ENCODE results near the gene SORL1.

SORL1 gene

DNA sequence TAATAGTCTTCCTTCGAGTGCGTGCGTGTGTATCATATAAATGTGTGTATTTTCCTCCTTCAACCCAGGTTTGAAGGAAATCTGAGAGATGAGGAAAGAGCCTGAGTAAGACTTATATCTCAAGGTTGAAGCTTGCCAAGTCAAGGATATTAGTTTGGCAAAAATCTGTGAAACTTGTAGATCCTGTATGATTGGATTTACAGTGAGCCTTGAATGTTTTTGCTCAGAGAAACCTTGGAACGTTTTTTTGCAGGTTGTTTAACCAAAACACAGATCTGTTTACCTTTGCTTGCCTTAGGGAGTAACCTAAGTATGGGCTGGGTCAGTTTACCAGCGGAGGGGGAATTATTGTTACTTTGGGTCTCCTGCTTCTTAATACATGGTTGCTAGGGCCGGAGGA is 36.5 kb downstream of the SORL1 start:
- Histone ChIP-seq H3K4me3 (ENCODE audit: low read length, poor library complexity, severe bottlenecking) (no peak overlapping the region), H3K36me3 (ENCODE audit: insufficient read depth, low read length) (peaks cover 78% of the 10 kb centered on the region; the same call in 1 of the 2 replicates), H3K79me2 (ENCODE audit: insufficient read depth, low read length) (peaks cover 45% of the 10 kb centered on the region)

DNA sequence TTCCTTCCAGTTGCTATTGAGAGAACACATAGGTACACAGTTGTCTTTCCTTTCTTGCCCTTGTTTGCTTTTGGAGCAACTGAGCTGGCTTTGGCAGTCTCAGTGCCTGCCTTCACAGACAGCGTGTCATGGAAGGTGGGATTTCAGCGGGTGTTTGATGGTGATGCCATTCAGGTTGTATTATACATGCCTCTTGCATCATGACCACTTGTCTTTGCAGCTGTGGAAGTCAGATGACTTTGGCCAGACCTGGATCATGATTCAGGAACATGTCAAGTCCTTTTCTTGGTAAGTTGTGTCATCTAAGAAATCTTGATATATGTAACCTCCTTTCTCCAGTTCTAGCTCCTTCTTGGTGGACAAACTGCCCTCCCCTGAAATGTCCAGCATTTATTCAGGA is 37.7 kb downstream of the SORL1 start:
- Histone ChIP-seq H3K9ac (ENCODE audit: low read depth, low read length, poor library complexity, severe bottlenecking) (no peak overlapping the region), H3K36me3 (ENCODE audit: insufficient read depth, low read length) (peaks cover 81% of the 10 kb centered on the region; the same call in 1 of the 2 replicates), H3K4me2 (ENCODE audit: low read depth, low read length, poor library complexity, severe bottlenecking) (no peak overlapping the region), H3K79me2 (ENCODE audit: insufficient read depth, low read length) (peaks cover 34% of the 10 kb centered on the region), H4K20me1 (ENCODE audit: insufficient read depth, low read length, poor library complexity, severe bottlenecking) (no peaks in the 10 kb centered on the region), H3F3A (ENCODE audit: low read depth) (no peaks in the 10 kb centered on the region), H2AFZ (ENCODE audit: low read length) (no peak overlapping the region), H3K9me3 (ENCODE audit: insufficient read depth, low read depth, low read length) (no peaks in the 10 kb centered on the region), H3K4me1 (ENCODE audit: insufficient read depth, low read length, poor library complexity, severe bottlenecking) (peaks cover 12% of the 10 kb centered on the region), H3K27me3 (ENCODE audit: insufficient read depth, low read length, poor library complexity, severe bottlenecking) (no peaks in the 10 kb centered on the region), H3K4me3 (ENCODE audit: low read length, poor library complexity, severe bottlenecking) (no peak overlapping the region), H3K9me2 (replicated peaks; ENCODE audit: low read depth, low read length) (no peaks in the 10 kb centered on the region)
- TF ChIP-seq EZH2phosphoT487 (IDR thresholded peaks at IDR 0.05; ENCODE audit: borderline replicate concordance), result no peak
- TF ChIP-seq, protein P1, sequence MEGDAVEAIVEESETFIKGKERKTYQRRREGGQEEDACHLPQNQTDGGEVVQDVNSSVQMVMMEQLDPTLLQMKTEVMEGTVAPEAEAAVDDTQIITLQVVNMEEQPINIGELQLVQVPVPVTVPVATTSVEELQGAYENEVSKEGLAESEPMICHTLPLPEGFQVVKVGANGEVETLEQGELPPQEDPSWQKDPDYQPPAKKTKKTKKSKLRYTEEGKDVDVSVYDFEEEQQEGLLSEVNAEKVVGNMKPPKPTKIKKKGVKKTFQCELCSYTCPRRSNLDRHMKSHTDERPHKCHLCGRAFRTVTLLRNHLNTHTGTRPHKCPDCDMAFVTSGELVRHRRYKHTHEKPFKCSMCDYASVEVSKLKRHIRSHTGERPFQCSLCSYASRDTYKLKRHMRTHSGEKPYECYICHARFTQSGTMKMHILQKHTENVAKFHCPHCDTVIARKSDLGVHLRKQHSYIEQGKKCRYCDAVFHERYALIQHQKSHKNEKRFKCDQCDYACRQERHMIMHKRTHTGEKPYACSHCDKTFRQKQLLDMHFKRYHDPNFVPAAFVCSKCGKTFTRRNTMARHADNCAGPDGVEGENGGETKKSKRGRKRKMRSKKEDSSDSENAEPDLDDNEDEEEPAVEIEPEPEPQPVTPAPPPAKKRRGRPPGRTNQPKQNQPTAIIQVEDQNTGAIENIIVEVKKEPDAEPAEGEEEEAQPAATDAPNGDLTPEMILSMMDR (conservative IDR thresholded peaks at IDR 0.05; ENCODE audit: low read length), result no peak

More for the DNA sequence above, 36.5 kb downstream of the SORL1 start:
- Histone ChIP-seq H3K9me2 (replicated peaks; ENCODE audit: low read depth, low read length) (no peaks in the 10 kb centered on the region), H4K20me1 (ENCODE audit: insufficient read depth, low read length, poor library complexity, severe bottlenecking) (no peaks in the 10 kb centered on the region), H3K9me3 (ENCODE audit: insufficient read depth, low read depth, low read length) (no peaks in the 10 kb centered on the region), H3K4me2 (ENCODE audit: low read depth, low read length, poor library complexity, severe bottlenecking) (no peak overlapping the region), H2AFZ (ENCODE audit: low read length) (no peak overlapping the region), H3K27me3 (ENCODE audit: insufficient read depth, low read length, poor library complexity, severe bottlenecking) (no peaks in the 10 kb centered on the region), H3K4me1 (ENCODE audit: insufficient read depth, low read length, poor library complexity, severe bottlenecking) (peaks cover 13% of the 10 kb centered on the region), H3K9ac (ENCODE audit: low read depth, low read length, poor library complexity, severe bottlenecking) (no peak overlapping the region), H3F3A (ENCODE audit: low read depth) (no peaks in the 10 kb centered on the region)
- TF ChIP-seq EZH2phosphoT487 (IDR thresholded peaks at IDR 0.05; ENCODE audit: borderline replicate concordance), result no peak
- TF ChIP-seq, protein P1 (conservative IDR thresholded peaks at IDR 0.05; ENCODE audit: low read length), result no peak

DNA sequence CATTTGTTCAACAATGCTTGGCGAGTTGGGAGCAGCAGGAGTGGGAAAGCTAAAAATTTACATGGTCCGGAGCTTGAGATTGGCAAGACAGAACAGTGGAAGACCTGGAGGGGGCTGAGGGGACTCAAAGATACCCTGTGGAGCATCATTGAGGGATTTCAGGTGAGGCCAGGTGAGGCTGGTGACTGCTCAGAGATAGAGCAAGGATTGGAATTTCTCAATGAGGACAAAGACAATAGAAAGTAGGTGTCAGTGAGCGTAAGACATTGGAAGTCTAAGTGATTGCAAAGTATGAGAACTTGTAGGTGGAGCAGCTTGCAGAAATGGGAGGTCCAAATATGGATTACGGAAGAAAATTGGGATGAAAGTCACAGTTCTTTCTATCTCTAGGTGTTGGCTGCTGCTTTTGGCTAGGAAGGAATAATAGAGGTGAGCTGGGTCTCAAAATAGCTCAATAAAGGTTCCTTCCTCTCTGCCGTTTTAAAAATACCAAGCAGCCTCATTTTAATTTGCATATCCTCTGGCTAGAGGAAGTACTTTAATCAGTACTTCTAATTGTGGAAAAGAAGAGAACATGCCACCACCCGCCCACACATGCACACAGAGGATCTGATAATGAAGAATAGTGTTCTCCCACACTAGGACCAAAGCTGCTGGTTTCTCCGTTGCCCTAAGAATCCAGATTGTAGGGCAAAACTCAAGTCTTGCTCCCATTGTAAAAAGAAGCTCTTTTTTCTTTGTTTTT is 42.4 kb downstream of the SORL1 start:
- Histone ChIP-seq H2AFZ (ENCODE audit: low read length) (no peak overlapping the region), H3K4me3 (ENCODE audit: low read length, poor library complexity, severe bottlenecking) (peak overlapping the region; percentile 31), H3K4me1 (ENCODE audit: insufficient read depth, low read length, poor library complexity, severe bottlenecking) (peaks cover 15% of the 10 kb centered on the region), H3K4me2 (ENCODE audit: low read depth, low read length, poor library complexity, severe bottlenecking) (peak overlapping the region; percentile 29), H3K9me2 (replicated peaks; ENCODE audit: low read depth, low read length) (no peaks in the 10 kb centered on the region), H3K9me3 (ENCODE audit: insufficient read depth, low read depth, low read length) (no peaks in the 10 kb centered on the region), H3F3A (ENCODE audit: low read depth) (no peaks in the 10 kb centered on the region), H3K27me3 (ENCODE audit: insufficient read depth, low read length, poor library complexity, severe bottlenecking) (no peaks in the 10 kb centered on the region), H3K79me2 (ENCODE audit: insufficient read depth, low read length) (peaks cover 7% of the 10 kb centered on the region; the same call in 1 of the 2 replicates), H3K36me3 (ENCODE audit: insufficient read depth, low read length) (peaks cover 83% of the 10 kb centered on the region), H3K9ac (ENCODE audit: low read depth, low read length, poor library complexity, severe bottlenecking) (peak overlapping the region; percentile 31), H4K20me1 (ENCODE audit: insufficient read depth, low read length, poor library complexity, severe bottlenecking) (no peaks in the 10 kb centered on the region)
- TF ChIP-seq EZH2phosphoT487 (IDR thresholded peaks at IDR 0.05; ENCODE audit: borderline replicate concordance), result no peak
- TF ChIP-seq, protein P1 (conservative IDR thresholded peaks at IDR 0.05; ENCODE audit: low read length), result no peak

Data from Loucy (cell line).